Skeletal muscle satellite cell (primary cell): ENCODE measurements around the gene MLLT10.

Experiments used
- H3K27me3 ChIP-seq: 2 replicates; pipeline ENCODE4 v1.7.0; 2013; ENCODE audit warnings: low read length; ENCODE audit not compliant: control insufficient read depth, insufficient read depth
- H3K36me3 ChIP-seq: 2 replicates; pipeline ENCODE4 v1.7.0; 2013; ENCODE audit warnings: mild to moderate bottlenecking, control low read depth, low read length; ENCODE audit not compliant: insufficient read depth
- H3K4me1 ChIP-seq: 2 replicates; pipeline ENCODE4 v1.7.0; 2013; ENCODE audit warnings: low read length; ENCODE audit not compliant: control insufficient read depth, insufficient read depth
- H3K4me2 ChIP-seq: 2 replicates; pipeline ENCODE4 v1.7.0; 2013; ENCODE audit warnings: mild to moderate bottlenecking, low read length
- H3K4me3 ChIP-seq: 2 replicates; pipeline ENCODE4 v1.7.0; 2013; ENCODE audit warnings: low read length
- H3K9ac ChIP-seq: 2 replicates; pipeline ENCODE4 v1.7.0; 2013; ENCODE audit warnings: mild to moderate bottlenecking, low read depth, low read length, moderate library complexity
- H3K9me3 ChIP-seq: replicated peaks from 2 replicates; pipeline ENCODE4 v1.7.0; 2013; ENCODE audit warnings: mild to moderate bottlenecking, control low read depth, low read length

MLLT10 gene

GRCh38 chr10:21757185-21757901 is 223.3 kb downstream of the MLLT10 start:
- H3K9me3 ChIP-seq: no peaks in the 10 kb centered on the region
- no peak overlapping the region for H3K4me3 ChIP-seq
- no peak overlapping the region for H3K9ac ChIP-seq
- H3K4me1 ChIP-seq: no peaks in the 10 kb centered on the region
- no peaks in the 10 kb centered on the region for H3K36me3 ChIP-seq
- no peak overlapping the region for H3K4me2 ChIP-seq
- H3K27me3 ChIP-seq: no peaks in the 10 kb centered on the region

DNA sequence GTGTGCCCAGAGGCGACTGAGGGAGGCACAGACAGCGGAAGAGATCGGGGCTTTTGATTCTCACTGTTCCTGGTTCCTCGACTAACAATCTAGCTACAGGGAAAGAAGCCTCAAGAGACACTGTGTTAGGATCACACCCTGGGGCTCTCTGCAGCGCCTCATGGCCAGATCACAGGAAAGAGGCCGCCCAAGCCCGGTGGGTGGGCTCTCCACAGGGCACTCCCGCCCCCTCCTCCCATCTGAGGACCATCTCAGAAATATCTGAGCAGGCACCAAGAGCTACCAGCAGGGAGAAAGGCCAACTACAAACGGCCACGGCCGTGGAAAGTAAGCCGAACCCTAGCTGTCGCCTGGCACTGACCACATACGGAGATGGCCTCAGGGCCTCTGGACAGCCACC is 224.2 kb downstream of the MLLT10 start:
- H3K4me2 ChIP-seq: no peak overlapping the region
- H3K9me3 ChIP-seq: no peaks in the 10 kb centered on the region
- H3K36me3 ChIP-seq: no peaks in the 10 kb centered on the region
- no peaks in the 10 kb centered on the region for H3K27me3 ChIP-seq
- no peak overlapping the region for H3K9ac ChIP-seq
- no peaks in the 10 kb centered on the region for H3K4me1 ChIP-seq
- H3K4me3 ChIP-seq: no peak overlapping the region

DNA sequence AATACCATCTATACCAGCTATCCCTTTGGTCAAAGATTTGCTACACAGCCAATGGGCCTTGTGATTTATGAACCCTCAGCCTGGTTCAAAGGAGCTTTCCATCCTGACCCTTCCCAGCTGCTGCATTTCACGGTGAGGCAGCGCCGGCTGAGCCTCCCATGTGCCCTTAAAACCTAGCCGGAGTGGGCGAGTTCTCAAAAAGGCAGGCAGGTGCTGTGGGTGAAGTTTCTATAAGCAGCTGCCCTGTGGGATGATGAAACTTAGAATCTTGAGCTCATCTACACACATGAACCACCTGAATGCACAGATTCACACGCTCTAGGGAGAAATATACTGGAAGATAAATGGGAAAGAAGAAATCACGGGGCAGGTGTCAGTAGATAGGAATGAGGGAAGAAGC is 224.7 kb downstream of the MLLT10 start:
- Histone ChIP-seq H3K4me3 (no peak overlapping the region), H3K4me2 (no peak overlapping the region), H3K9me3 (no peaks in the 10 kb centered on the region), H3K9ac (no peak overlapping the region), H3K4me1 (no peaks in the 10 kb centered on the region), H3K36me3 (no peaks in the 10 kb centered on the region), H3K27me3 (no peaks in the 10 kb centered on the region)

DNA sequence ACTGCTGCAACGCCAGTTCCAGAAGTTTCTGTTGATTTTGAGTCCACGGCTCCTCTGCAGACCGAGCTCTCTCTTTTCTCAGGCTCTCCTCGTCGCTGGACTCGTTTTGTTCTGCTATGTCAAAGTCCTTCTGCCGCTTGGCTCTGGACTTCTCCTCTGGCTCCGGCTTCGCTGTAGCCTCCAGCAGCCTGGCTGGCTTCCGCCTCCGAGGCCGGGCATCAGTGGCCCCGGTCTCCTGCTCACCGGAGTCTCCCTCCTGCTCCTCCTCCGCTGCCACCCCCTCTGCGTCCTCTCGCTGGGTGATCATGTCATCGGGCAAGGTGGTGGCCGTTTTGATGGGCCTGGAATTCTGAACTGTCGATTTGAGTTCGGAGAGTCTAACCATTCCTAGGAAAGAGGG is 225.2 kb downstream of the MLLT10 start:
- no peaks in the 10 kb centered on the region for H3K4me1 ChIP-seq

DNA sequence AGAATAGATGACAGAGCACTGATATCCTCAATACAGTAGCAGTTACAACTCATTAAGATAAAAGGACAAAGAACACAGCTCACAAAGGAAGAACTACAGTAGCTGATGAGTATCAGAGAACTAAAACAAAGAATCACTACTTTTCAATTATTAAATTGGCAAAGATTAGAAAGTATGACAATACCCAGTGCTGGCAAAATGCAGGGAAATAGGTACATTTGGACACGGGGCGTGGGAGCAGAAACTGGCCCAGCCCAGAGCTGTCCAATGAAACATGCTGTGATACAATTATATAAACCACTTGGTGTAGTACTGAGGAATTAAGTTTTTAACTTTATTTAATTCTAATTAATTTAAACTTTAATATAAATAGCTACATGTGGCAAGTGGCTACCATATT is 226.3 kb downstream of the MLLT10 start:
- Histone ChIP-seq H3K4me1 (no peaks in the 10 kb centered on the region), H3K4me2 (no peak overlapping the region), H3K36me3 (no peaks in the 10 kb centered on the region), H3K27me3 (no peaks in the 10 kb centered on the region), H3K4me3 (no peak overlapping the region), H3K9ac (no peak overlapping the region), H3K9me3 (no peaks in the 10 kb centered on the region)

More for the DNA sequence above, 225.2 kb downstream of the MLLT10 start:
- H3K36me3 ChIP-seq: no peaks in the 10 kb centered on the region
- H3K9me3 ChIP-seq: no peaks in the 10 kb centered on the region
- no peaks in the 10 kb centered on the region for H3K27me3 ChIP-seq
- no peak overlapping the region for H3K4me2 ChIP-seq
- no peak overlapping the region for H3K9ac ChIP-seq
- H3K4me3 ChIP-seq: no peak overlapping the region

- no peaks in the 10 kb centered on the region for H3K9me3 ChIP-seq
- no peak overlapping the region for H3K4me2 ChIP-seq
- H3K4me3 ChIP-seq: no peak overlapping the region
Measured at GRCh38 chr10:21764466-21765189, 230.6 kb downstream of the MLLT10 start.

DNA sequence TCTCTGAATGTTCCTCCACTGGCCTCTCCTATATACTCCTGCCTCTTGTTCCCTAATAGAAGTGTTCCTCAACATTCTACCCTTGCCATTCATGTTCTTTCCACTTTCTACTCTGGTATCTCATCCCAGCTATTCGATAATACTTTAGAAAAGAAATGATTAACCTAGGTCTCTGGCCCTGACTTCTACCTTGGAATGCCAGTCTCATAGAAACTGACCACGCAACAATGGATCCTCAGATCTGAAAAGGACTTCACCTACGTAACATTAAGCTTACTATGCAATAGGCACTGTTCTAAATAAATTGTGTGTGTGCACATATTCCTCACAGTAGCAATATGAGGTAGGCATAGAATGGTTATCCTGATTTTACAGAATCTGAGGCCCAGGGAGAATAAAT is 235.0 kb downstream of the MLLT10 start:
- Histone ChIP-seq H3K4me3 (no peak overlapping the region), H3K4me2 (no peak overlapping the region), H3K9me3 (no peaks in the 10 kb centered on the region), H3K36me3 (no peaks in the 10 kb centered on the region), H3K4me1 (no peaks in the 10 kb centered on the region), H3K27me3 (no peaks in the 10 kb centered on the region), H3K9ac (no peak overlapping the region)

More at GRCh38 chr10:21764466-21765189, 230.6 kb downstream of the MLLT10 start:
- Histone ChIP-seq H3K36me3 (no peaks in the 10 kb centered on the region), H3K27me3 (no peaks in the 10 kb centered on the region), H3K4me1 (no peaks in the 10 kb centered on the region), H3K9ac (no peak overlapping the region)

DNA sequence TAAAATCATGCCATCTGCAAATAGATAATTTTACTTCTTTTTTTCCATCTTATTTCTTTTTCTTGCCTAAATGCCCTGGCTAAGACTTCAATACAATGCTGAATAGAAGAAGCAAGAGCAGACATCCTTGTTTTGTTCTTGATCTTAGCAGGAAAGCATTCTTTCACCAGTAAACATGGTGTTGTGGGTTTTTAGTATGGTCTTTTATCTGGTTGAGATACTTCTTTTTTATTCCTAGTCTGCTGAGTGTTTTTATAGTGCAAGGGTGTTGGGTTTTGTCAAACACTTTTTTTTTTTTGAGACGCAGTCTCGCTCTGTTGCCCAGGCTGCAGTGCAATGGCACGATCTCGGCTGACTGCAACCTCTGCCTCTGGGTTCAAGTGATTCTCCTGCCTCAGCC is 237.2 kb downstream of the MLLT10 start:
- H3K27me3 ChIP-seq: no peaks in the 10 kb centered on the region
- H3K36me3 ChIP-seq: no peaks in the 10 kb centered on the region
- no peaks in the 10 kb centered on the region for H3K9me3 ChIP-seq

DNA sequence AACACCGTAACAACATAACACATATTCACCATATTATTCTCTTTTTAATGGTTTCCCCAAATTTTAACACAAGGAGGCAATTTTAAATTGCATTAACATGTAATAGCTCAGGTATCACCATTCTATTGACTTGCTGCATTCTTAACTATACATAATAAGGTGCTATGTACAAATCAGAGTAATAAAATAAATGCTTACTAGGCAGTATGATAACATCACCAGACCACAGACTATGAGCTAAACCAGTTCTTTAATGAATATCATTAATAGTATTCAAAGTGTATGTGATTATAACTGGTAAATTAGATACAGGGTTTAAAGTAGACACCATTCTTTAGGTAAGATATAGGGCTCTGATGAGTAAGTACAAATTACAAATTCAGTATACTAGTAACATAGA is 242.9 kb downstream of the MLLT10 start:
- H3K4me3 ChIP-seq: no peak overlapping the region
- no peaks in the 10 kb centered on the region for H3K4me1 ChIP-seq
- no peaks in the 10 kb centered on the region for H3K36me3 ChIP-seq
- no peaks in the 10 kb centered on the region for H3K27me3 ChIP-seq
- H3K4me2 ChIP-seq: no peak overlapping the region
- H3K9ac ChIP-seq: no peak overlapping the region
- no peaks in the 10 kb centered on the region for H3K9me3 ChIP-seq

More for the DNA sequence above, 237.2 kb downstream of the MLLT10 start:
- no peaks in the 10 kb centered on the region for H3K4me1 ChIP-seq
- H3K9ac ChIP-seq: no peak overlapping the region
- no peak overlapping the region for H3K4me3 ChIP-seq
- no peak overlapping the region for H3K4me2 ChIP-seq

DNA sequence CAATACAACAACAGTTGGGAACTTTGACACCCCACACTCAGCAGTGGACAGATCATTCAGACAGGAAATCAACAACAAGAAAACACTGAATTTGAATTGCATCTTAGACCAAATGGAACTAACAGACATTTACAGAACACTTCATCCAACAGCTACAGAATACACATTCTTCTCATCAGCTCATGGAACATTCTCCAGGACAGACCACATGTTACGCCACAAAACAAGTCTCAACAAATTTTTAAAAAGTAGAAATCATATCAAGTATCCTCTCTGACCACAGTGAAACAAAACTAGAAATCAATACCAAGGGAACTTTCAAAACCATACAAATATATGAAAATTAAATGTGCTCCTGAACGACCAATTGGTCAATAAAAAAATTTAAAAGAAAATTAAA is 257.2 kb downstream of the MLLT10 start:
- Histone ChIP-seq H3K4me3 (no peak overlapping the region), H3K9me3 (no peaks in the 10 kb centered on the region), H3K4me2 (no peak overlapping the region), H3K9ac (no peak overlapping the region), H3K27me3 (no peaks in the 10 kb centered on the region), H3K36me3 (no peaks in the 10 kb centered on the region), H3K4me1 (no peaks in the 10 kb centered on the region)
